ENCODE measurements around the gene CDK6. TPM values are rescaled to one million over a fixed set of nuclear protein-coding genes. Genes with fewer than 3 reads are reported as not detected.
A peak's percentile ranks its signal among the peaks of the same experiment; 100 is the strongest.

CDK6 gene
- total and polyA plus RNA-seq, 10 of the 15 experiments (the other 5 are each of a cell fraction or from before 2014, with no cell fraction given) = 8.0 to 118 (median 45.8) TPM

DNA sequence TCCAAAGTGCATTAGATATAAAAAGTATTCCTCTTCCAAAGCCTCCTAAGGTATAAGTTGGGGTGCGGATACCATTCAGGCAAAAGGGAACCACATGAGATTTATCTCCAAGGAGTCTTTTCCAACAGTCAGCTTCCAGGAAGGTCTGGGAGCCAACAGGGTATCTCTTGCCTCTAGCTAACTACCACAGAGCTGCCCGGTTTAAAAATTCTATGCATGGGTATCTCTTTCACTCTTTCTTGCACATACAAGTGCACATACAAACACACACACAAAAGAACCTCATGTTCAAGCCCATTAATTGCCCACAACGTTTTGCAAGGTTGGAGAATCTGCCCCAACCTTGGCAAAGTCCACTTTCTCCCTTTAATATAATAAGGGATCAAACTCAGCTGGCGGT lies 80.7 kb downstream of the CDK6 start:
- H3K4me2 ChIP-seq (ENCODE audit: control insufficient read depth, insufficient read depth) = peak overlapping the region; percentile 30
- CTCF ChIA-PET = interaction anchor here (2.4 kb wide), 1 partner anchor 10 kb away, joined by 7 read pairs; no protein-coding TSS in a partner anchor

DNA sequence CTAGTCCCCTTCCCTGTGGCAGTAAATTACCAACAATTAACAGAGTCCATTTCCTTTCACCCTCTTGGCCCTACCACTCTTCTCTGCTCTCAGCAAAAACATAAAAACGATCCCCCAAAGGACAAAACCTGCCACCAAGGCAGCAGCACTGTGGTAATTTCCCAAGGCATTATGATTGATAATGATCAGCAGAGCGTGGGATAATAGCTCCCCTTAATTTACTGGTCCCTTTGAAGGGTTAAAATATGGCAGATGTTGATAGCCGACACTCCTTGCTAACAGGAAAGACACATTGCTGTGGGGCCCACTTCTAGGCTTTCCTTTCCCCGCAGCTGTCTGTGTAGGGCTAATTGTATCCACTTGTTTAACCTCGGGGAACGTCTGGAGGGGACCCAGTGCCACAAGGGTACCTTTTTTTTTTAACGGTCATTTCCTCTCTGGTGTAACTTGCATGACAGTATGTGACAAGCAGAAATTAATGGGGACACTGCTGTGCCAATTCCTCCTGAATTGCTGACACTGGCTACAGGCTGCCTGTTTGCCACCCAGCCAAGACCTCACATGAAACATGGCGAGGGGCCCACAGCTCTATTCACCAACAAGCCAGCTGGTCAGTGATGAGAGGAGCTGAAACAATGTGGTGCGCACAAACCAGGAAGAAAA lies 81.3 kb downstream of the CDK6 start:
- Histone ChIP-seq H3K27ac (ENCODE audit: control insufficient read depth, insufficient read depth) (peak overlapping the region; percentile 42), H3K79me2 (ENCODE audit: control insufficient read depth, insufficient read depth, low read length) (peaks cover 10% of the 10 kb centered on the region), H3K27me3 (replicated peaks in 1 of 2; ENCODE audit: control insufficient read depth in 2 of 2, insufficient read depth in 2 of 2, low read length in 1 of 2) (no peaks in the 10 kb centered on the region), H3K4me1 (ENCODE audit: control insufficient read depth, insufficient read depth, low read length) (peaks cover 9% of the 10 kb centered on the region), H3K36me3 (ENCODE audit: control insufficient read depth in 2 of 2, insufficient read depth in 2 of 2, low read length in 1 of 2) (no peaks in the 10 kb centered on the region; a peak in 3 of 4 replicates), H3K9ac (ENCODE audit: control insufficient read depth, insufficient read depth, low read length) (no peak overlapping the region; the same call in 1 of the 2 replicates), H3K4me3 (no peak overlapping the region), H2AFZ (ENCODE audit: control insufficient read depth, low read depth, low read length) (peak overlapping the region; percentile 44), H3K4me2 (ENCODE audit: control insufficient read depth, insufficient read depth) (peak overlapping the region; percentile 30), H4K20me1 (ENCODE audit: control insufficient read depth, insufficient read depth) (no peaks in the 10 kb centered on the region), H3K9me3 (replicated peaks; ENCODE audit: control insufficient read depth, insufficient read depth, low read length) (no peaks in the 10 kb centered on the region; the same call in 2 of the 3 replicates)
- RAD21 ChIA-PET (ENCODE audit: unreplicated experiment) = no interaction called here
- intact Hi-C loops (cut with micrococcal nuclease; ENCODE audit: unreplicated experiment) (no loop called here), in situ Hi-C loops (cut with MboI) (no loop called here)
- POLR2A ChIA-PET = no interaction called here
- DNase-seq (ENCODE audit: low read depth, low spot score) (no peak), FAIRE-seq (no peak), ATAC-seq (no peak)
- TF ChIP-seq MEF2A (IDR thresholded peaks at IDR 0.05; ENCODE audit: insufficient read depth, low read depth, low read length) = no peak
- TF ChIP-seq EED (IDR thresholded peaks at IDR 0.05; ENCODE audit: low read depth) = peak; percentile 22; the same call in 1 of the 2 replicates
- peak; percentile 3; the same call in 1 of the 2 replicates for TF ChIP-seq CREM (IDR thresholded peaks at IDR 0.05; ENCODE audit: low read depth)
- 76% methylated on average over 9 of the region's 9 CpGs for WGBS (ENCODE audit: insufficient coverage, insufficient replicate concordance, low lambda C conversion rate, missing lambda C conversion rate)
- SMC1A ChIA-PET (ENCODE audit: uncharacterized antibody, unreplicated experiment) = interaction anchor here (1.0 to 2.3 kb wide), 6 partner anchors 10 to 59 kb away, joined by 3 to 6 read pairs (median 3); no protein-coding TSS in a partner anchor
- BruUV-seq (replicated peaks) = no TSS peak
- CTCF ChIA-PET = interaction anchor here (2.4 kb wide), 1 partner anchor 10 kb away, joined by 7 read pairs; no protein-coding TSS in a partner anchor

More for the DNA sequence above, 80.7 kb downstream of the CDK6 start:
- SMC1A ChIA-PET (ENCODE audit: uncharacterized antibody, unreplicated experiment) = interaction anchor here (1.4 kb wide), 1 partner anchor 18 kb away, joined by 3 read pairs; no protein-coding TSS in a partner anchor
- no peak for TF ChIP-seq ZNF24 (IDR thresholded peaks at IDR 0.05)
- DNase-seq (ENCODE audit: low read depth, low spot score) (no peak), FAIRE-seq (no peak), ATAC-seq (no peak)
- no peak overlapping the region for H3K4me3 ChIP-seq
- H3K9ac ChIP-seq (ENCODE audit: control insufficient read depth, insufficient read depth, low read length) = no peak overlapping the region
- WGBS (ENCODE audit: insufficient coverage, insufficient replicate concordance, low lambda C conversion rate, missing lambda C conversion rate) = 63% methylated on average over 4 of the region's 4 CpGs
- H3K79me2 ChIP-seq (ENCODE audit: control insufficient read depth, insufficient read depth, low read length) = peaks cover 13% of the 10 kb centered on the region
- in situ Hi-C loops (cut with MboI) = no loop called here
- H3K36me3 ChIP-seq (ENCODE audit: control insufficient read depth in 2 of 2, insufficient read depth in 2 of 2, low read length in 1 of 2) = no peaks in the 10 kb centered on the region; a peak in 3 of 4 replicates
- no peaks in the 10 kb centered on the region for H4K20me1 ChIP-seq (ENCODE audit: control insufficient read depth, insufficient read depth)
- peak overlapping the region; percentile 42; the same call in 1 of the 2 replicates for H3K27ac ChIP-seq (ENCODE audit: control insufficient read depth, insufficient read depth)
- H2AFZ ChIP-seq (ENCODE audit: control insufficient read depth, low read depth, low read length) = no peak overlapping the region
- peaks cover 9% of the 10 kb centered on the region for H3K4me1 ChIP-seq (ENCODE audit: control insufficient read depth, insufficient read depth, low read length)
- intact Hi-C loops (cut with micrococcal nuclease; ENCODE audit: unreplicated experiment) = no loop called here
- no peaks in the 10 kb centered on the region for H3K27me3 ChIP-seq (replicated peaks in 1 of 2; ENCODE audit: control insufficient read depth in 2 of 2, insufficient read depth in 2 of 2, low read length in 1 of 2)
- RAD21 ChIA-PET (ENCODE audit: unreplicated experiment) = no interaction called here
- no peaks in the 10 kb centered on the region; the same call in 1 of the 3 replicates for H3K9me3 ChIP-seq (replicated peaks; ENCODE audit: control insufficient read depth, insufficient read depth, low read length)
- POLR2A ChIA-PET = no interaction called here
- no TSS peak for BruUV-seq (replicated peaks)

Data from GM12878 (cell line).